Panc1 (cell line): Measurements from ENCODE around the gene ELFN1. TPM values are rescaled to one million over a fixed set of nuclear protein-coding genes. Genes with fewer than 3 reads are reported as not detected.

Source experiments
- ATAC-seq: fragments of 200-7000 bp; cut with Tn5 transposase; 2 replicates; pipeline ENCODE4 v1.9.1; 2020; ENCODE audit warnings: mild to moderate bottlenecking, moderate library complexity
- BruUV-seq: library from RNA; stranded (reverse); fragments of 400-500 nt; replicated peaks from 2 replicates; lab custom pipeline; 2021; lab: Mats Ljungman, UMichigan
- CTCF ChIA-PET: fragments of 300-600 bp; sonication (Branson Sonifier 250); formaldehyde crosslinking; loops from one replicate; lab custom pipeline; 2022; ENCODE audit warnings: antibody characterized with exemption; lab: Charles Lee
- POLR2A ChIA-PET: fragments of 300-600 bp; sonication (Branson Sonifier 250); formaldehyde crosslinking; loops from one replicate; lab custom pipeline; 2022; ENCODE audit warnings: antibody characterized with exemption; lab: Charles Lee
- DNase-seq: peaks from one replicate; pipeline ENCODE4 v3.0.0-alpha.2; 2010; ENCODE audit warnings: low read depth, low spot score
- H3K27ac ChIP-seq: 2 replicates; pipeline ENCODE4 v1.5.1; 2011; ENCODE audit warnings: mild to moderate bottlenecking, low read length, inconsistent platforms
- H3K27me3 ChIP-seq: fragments of 200-500 bp; sonication (Bioruptor generic); 2 replicates; pipeline ENCODE4 v1.6.0; 2014; ENCODE audit warnings: low read length, inconsistent platforms; ENCODE audit not compliant: control insufficient read depth, insufficient read depth
- H3K36me3 ChIP-seq: fragments of 200-500 bp; sonication (Bioruptor generic); 2 replicates; pipeline ENCODE4 v1.5.1; 2014; ENCODE audit warnings: inconsistent platforms, mild to moderate bottlenecking, low read length, moderate library complexity; ENCODE audit not compliant: control insufficient read depth, insufficient read depth
- H3K4me1 ChIP-seq: 2 replicates; pipeline ENCODE4 v1.5.1; 2011; ENCODE audit warnings: inconsistent platforms, mild to moderate bottlenecking, low read length, moderate library complexity; ENCODE audit not compliant: control insufficient read depth, insufficient read depth
- H3K4me3 ChIP-seq, 2 experiments: 2 replicates each; pipeline ENCODE4 v1.5.1; 2011 to 2012; ENCODE audit warnings: low read depth in 2 of 2, low read length in 2 of 2, mild to moderate bottlenecking in 2 of 2, inconsistent platforms in 1 of 2, moderate library complexity in 1 of 2
- H3K9me3 ChIP-seq: fragments of 200-500 bp; sonication (Bioruptor generic); 2 replicates; pipeline ENCODE4 v1.5.1; 2014; ENCODE audit warnings: low read depth, mild to moderate bottlenecking, inconsistent platforms, low read length, moderate library complexity; ENCODE audit not compliant: control insufficient read depth, insufficient read depth
- CTCF ChIP-seq: fragments of 450-650 bp; IDR thresholded peaks from 2 replicates; pipeline ENCODE4 v1.5.1; 2017; ENCODE audit warnings: mild to moderate bottlenecking
- POLR2AphosphoS5 ChIP-seq: IDR thresholded peaks from 2 replicates; pipeline ENCODE4 v1.6.1; 2012; ENCODE audit warnings: mild to moderate bottlenecking, low read depth, low read length, moderate library complexity
- REST ChIP-seq, 2 experiments: IDR thresholded peaks; 2 replicates each; pipeline ENCODE4 v1.6.1; 2011 to 2012; ENCODE audit warnings: low read depth in 2 of 2, control low read depth in 1 of 2, low read length in 1 of 2, mild to moderate bottlenecking in 1 of 2, moderate library complexity in 1 of 2; ENCODE audit not compliant: insufficient read depth in 1 of 2
- SIN3A ChIP-seq: IDR thresholded peaks from 2 replicates; pipeline ENCODE4 v1.6.1; 2012; ENCODE audit warnings: low read depth, mild to moderate bottlenecking, low read length, moderate library complexity, borderline replicate concordance; ENCODE audit not compliant: insufficient read depth
- TCF7L2 ChIP-seq: IDR thresholded peaks from 2 replicates; pipeline ENCODE4 v1.6.1; 2011; ENCODE audit warnings: mild to moderate bottlenecking, low read depth, low read length, inconsistent platforms
- in situ Hi-C: cut with HindIII; loops from 2 replicates; pipeline ENCODE4 v1.10.0; 2016; ENCODE audit warnings: low sequenced_read_pairs, low pct_unique_long_range_greater_than_20kb
- intact Hi-C: fragments of 100-400 bp; cut with micrococcal nuclease; formaldehyde crosslinking; loops from one replicate; pipeline ENCODE4 v1.10.0; 2022; ENCODE audit not compliant: unreplicated experiment
- total RNA-seq: library from RNA; stranded (reverse); gene quantifications from one replicate; pipeline ENCODE4 v1.2.1, GENCODE V29; 2021; ENCODE audit not compliant: unreplicated experiment

The ELFN1 gene
- total RNA-seq, 1 experiment from 2014 or later, result 39.0 TPM

DNA sequence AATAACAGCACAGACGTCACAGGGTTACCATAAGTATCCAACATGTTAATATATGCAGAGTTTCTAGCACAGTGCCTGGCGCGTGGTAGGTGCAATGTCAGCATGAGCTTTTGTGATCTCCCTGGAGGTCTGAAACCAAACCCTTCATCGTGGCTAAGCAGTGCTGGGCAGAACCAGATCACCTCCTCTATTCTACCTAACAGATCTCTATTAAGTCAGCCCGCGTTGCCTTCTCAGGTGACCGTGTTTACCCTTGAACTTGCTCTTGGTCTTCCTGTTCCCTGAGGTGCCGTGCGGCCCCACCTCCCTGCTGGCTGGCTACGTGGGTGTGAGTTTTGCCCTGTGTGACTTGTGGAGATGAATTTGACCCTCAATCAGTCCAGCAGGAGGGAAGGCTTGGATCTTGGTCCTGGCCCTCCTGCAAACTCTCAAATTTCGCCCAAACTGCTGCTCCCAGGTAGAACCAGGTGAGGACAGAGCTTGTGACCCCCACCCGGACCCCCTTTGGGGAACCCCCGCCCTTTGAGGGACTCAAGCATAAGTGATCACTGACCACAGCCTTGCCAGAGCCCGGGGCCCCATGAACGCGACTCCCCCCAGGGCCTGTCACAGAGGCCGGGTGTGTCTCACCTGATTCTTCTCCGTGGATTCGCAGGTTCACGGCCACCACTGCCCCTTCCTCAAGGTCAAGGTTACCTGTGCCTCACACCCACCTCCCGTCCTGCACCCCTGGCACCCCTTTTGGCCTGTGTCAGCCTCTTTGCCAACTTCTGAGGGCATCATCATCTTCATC, 54.2 kb downstream of the ELFN1 start:
- no peak for ATAC-seq
- CTCF ChIA-PET, result no interaction called here

DNA sequence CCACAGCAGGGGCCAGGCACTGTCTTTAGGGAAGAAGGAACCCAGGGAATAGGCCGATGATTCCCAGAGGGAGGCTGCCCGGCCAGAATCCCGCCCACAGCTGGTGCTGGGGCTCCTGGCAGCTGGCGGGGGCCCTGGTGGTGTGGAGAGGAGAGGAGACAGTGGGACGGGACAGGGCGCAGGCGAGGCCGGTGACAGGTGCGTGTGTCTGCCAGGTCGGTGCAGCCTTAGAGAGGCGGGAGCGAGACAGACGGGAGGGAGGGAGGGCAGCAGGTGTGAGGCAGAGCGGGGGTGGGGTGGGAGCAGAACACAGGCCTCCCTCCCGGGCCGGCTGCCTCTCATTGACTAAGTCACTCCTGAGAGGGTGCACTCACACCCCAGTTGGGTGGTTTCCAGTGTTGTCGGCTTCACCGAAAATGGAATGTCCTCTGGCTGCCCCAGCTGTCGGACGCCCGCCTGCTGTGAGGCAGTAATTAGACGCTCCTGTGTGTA, 55.2 kb downstream of the ELFN1 start:
- TF ChIP-seq POLR2AphosphoS5 (no peak), SIN3A (no peak)
- Histone ChIP-seq H3K27me3 (no peaks in the 10 kb centered on the region), H3K9me3 (peaks cover 13% of the 10 kb centered on the region), H3K4me3 (no peak overlapping the region), H3K27ac (no peak overlapping the region), H3K4me1 (peaks cover 3% of the 10 kb centered on the region; the same call in 1 of the 2 replicates), H3K36me3 (peaks cover 2% of the 10 kb centered on the region; the same call in 1 of the 2 replicates)
- ChIA-PET CTCF (no interaction called here), POLR2A (no interaction called here)
- no peak for DNase-seq
- in situ Hi-C loops (no loop called here), intact Hi-C loops (no loop called here)
- ATAC-seq, result peak; percentile 36; the same call in 1 of the 2 replicates
- BruUV-seq, result no TSS peak

More for the DNA sequence above, 54.2 kb downstream of the ELFN1 start:
- no peak for DNase-seq
- TF ChIP-seq SIN3A, result no peak
- TF ChIP-seq TCF7L2, result no peak
- no peak for TF ChIP-seq REST (IDR thresholded peaks at IDR 0.05; ENCODE audit: insufficient read depth in 1 of 2, low read depth in 2 of 2, low read length in 1 of 2)
- TF ChIP-seq POLR2AphosphoS5, result no peak
- TF ChIP-seq CTCF, result no peak
- H3K9me3 ChIP-seq, result peaks cover 10% of the 10 kb centered on the region
- H3K27me3 ChIP-seq, result no peaks in the 10 kb centered on the region
- POLR2A ChIA-PET, result no interaction called here
- H3K4me1 ChIP-seq, result peaks cover 13% of the 10 kb centered on the region
- intact Hi-C loops, result no loop called here
- in situ Hi-C loops, result no loop called here
- H3K36me3 ChIP-seq, result peaks cover 2% of the 10 kb centered on the region; the same call in 1 of the 2 replicates
- no peak overlapping the region for H3K4me3 ChIP-seq
- no TSS peak for BruUV-seq
- no peak overlapping the region for H3K27ac ChIP-seq
